K562 (cell line): ENCODE results near the gene RBMS1.

Experiments used
- ATF1 ChIP-seq, 2 experiments: fragments of 450-650 bp in 1 of 2; IDR thresholded peaks; 2 replicates each; pipeline ENCODE4 v1.6.1; 2016; ENCODE audit warnings: missing compliant biosample characterization in 1 of 2, missing genetic modification characterization in 1 of 2
- EZH2 ChIP-seq: IDR thresholded peaks from 2 replicates; pipeline ENCODE4 v1.6.1; 2012; ENCODE audit warnings: low read depth, mild to moderate bottlenecking, inconsistent platforms, low read length, borderline replicate concordance
- HOXB6 ChIP-seq: fragments of 250-450 bp; sonication (Bioruptor Pico); IDR thresholded peaks from 2 replicates; pipeline ENCODE4 v1.5.1; 2022; ENCODE audit warnings: mild to moderate bottlenecking, borderline replicate concordance
- POLR2A ChIP-seq: fragments of 450-650 bp; conservative IDR thresholded peaks from 2 replicates; pipeline ENCODE4 v1.6.1; 2016
- TAF1 ChIP-seq: IDR thresholded peaks from 2 replicates; pipeline ENCODE4 v1.6.1; 2011; ENCODE audit warnings: mild to moderate bottlenecking, low read length, moderate library complexity; ENCODE audit not compliant: insufficient read depth, control insufficient read depth, severe bottlenecking; ENCODE audit errors: extremely low read depth
- USF2 ChIP-seq: sonication (generic); formaldehyde crosslinking; IDR thresholded peaks from 2 replicates; pipeline ENCODE4 v1.5.0; 2020; ENCODE audit warnings: missing genetic modification reagents
- ZSCAN29 ChIP-seq: fragments of 450-650 bp; IDR thresholded peaks from 2 replicates; pipeline ENCODE4 v1.6.1; 2017

DNA sequence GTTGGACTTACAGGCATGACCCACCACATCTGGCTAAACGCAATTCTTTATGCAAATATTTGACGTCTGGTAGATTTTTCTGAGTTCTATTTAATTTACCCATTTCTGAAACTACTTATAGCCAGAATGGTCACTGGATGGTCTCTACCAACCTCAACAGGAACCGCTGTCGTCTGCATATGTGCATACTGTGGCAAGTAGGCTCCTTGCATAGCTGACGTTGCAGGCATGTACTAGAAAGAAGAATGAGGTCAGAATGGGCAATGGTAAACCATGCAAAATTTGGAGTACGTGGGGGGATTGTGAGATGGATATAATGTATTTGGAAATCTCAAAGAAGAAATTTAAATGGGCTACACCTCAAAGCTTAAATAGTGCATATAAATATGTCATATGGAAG, 216.5 kb downstream of the RBMS1 start:
- no peak for TF ChIP-seq HOXB6
- TF ChIP-seq ZSCAN29: no peak
- TF ChIP-seq USF2 (CRISPR knock-in tag): no peak
- no peak for TF ChIP-seq TAF1
- no peak for TF ChIP-seq ATF1 (CRISPR knock-in tag; IDR thresholded peaks at IDR 0.05)
- TF ChIP-seq ATF1 (tag; IDR thresholded peaks at IDR 0.05): no peak
- TF ChIP-seq EZH2: no peak
- TF ChIP-seq POLR2A: no peak
